HG03469 (cell line): ENCODE data around the gene CATSPERD.
"Not testable (repeated sequence)": the region's sequence is repeated elsewhere in the genome, so short reads cannot be mapped to it uniquely, and the experiment has no call there.

ENCODE experiments used
- ATAC-seq: cut with Tn5 transposase; IDR thresholded peaks from one replicate; pipeline ENCODE4 v1.9.1; 2021; ENCODE audit warnings: mild to moderate bottlenecking, moderate library complexity, moderate number of reproducible peaks; ENCODE audit not compliant: unreplicated experiment

Gene CATSPERD

DNA sequence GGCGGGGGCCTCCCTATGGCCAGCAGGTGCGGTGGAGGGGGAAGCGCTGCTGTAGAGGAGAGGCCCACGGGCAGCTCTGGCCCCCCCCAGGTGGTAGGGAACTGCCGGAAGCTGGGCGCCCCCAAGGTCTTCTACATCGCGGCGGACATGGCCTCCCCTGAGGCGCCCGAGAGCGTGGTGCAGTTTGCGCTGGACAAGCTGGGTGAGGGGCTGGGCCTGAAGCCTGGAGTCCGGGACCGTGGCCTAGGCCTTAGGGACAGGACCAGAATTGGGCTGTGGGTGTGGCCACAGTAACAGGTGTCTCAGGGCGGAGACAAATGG lies 34.2 kb upstream of the CATSPERD start:
- ATAC-seq: no peak

- ATAC-seq: peak; percentile 25
These were observed 33.6 kb upstream of the CATSPERD start for GRCh38 chr19:5686647-5687359.

- ATAC-seq: no peak
These were observed 32.9 kb upstream of the CATSPERD start for GRCh38 chr19:5687360-5688198.

- ATAC-seq: not testable (repeated sequence)
These were observed 32.1 kb upstream of the CATSPERD start for GRCh38 chr19:5688262-5688881.

DNA sequence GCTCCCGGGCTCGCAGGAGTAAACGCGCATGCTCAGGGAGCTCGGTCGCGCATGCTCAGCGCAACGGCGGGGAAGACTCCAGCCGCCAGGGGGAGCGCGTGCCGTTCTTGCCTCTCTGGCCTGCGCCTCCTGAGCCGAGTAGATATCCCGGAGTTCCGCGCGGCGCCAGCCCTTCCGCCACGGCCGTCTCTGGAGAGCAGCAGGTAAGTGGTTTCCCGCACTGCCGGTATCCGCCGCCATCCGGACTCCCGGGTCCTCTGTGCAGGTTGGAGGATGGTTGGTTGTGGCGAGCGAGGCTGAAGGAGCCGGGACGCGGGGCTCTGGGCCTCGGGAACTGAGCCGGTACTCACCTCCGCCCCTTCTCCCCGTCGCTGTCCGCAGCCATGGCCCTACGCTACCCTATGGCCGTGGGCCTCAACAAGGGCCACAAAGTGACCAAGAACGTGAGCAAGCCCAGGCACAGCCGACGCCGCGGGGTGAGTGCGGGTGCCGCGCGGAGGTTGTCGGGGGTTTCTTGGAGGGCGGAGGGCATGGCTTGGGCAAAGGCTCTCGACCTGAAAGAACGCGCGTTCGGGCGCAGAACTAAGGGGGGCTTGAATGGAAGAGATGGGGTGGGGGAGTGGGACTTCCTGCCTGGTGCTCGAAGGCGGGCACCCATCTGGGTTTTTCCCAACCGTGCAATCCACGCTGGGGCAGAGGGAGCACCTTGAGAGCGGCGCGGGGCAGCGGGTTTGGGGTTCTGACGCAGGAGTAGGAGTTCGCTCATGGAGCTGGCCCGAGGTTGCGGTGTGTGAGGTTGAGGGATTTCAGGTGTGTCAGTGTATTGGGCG lies 30.1 kb upstream of the CATSPERD start, which contains the start of gene RPL36:
TSS of gene RPL36 (plus strand) at position 171 of the 830 bp plus-strand sequence. CDS start at position 384, 213 bp downstream.
- ATAC-seq: peak; percentile 36

DNA sequence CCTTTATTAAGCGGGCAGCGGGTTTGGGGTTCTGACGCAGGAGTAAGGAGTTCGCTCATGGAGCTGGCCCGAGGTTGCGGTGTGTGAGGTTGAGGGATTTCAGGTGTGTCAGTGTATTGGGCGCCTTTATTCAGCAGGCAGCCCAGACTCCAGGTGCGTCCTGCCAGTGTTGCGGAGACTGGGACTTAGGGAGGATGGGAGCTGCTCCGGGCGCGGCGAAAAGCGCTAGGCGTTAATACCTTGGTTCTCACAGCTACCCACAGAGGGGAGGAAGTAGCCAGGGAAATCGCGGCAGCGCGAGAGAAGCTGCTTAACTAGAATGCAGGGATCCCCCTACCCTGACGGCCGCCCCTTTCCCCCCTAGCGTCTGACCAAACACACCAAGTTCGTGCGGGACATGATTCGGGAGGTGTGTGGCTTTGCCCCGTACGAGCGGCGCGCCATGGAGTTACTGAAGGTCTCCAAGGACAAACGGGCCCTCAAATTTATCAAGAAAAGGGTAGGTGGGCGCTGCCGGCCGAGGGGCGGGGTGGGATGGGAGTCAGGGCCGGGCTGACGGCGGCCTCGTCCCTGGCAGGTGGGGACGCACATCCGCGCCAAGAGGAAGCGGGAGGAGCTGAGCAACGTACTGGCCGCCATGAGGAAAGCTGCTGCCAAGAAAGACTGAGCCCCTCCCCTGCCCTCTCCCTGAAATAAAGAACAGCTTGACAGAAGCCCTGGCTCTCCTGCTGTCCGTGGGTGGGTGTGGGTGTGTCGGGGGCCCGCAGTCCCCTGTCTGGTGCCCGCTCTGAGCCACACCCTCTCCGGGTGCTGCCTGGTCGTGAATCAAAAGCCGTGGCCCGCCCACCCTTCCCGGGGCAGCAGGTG lies 29.2 kb upstream of the CATSPERD start:
- no peak for ATAC-seq

DNA sequence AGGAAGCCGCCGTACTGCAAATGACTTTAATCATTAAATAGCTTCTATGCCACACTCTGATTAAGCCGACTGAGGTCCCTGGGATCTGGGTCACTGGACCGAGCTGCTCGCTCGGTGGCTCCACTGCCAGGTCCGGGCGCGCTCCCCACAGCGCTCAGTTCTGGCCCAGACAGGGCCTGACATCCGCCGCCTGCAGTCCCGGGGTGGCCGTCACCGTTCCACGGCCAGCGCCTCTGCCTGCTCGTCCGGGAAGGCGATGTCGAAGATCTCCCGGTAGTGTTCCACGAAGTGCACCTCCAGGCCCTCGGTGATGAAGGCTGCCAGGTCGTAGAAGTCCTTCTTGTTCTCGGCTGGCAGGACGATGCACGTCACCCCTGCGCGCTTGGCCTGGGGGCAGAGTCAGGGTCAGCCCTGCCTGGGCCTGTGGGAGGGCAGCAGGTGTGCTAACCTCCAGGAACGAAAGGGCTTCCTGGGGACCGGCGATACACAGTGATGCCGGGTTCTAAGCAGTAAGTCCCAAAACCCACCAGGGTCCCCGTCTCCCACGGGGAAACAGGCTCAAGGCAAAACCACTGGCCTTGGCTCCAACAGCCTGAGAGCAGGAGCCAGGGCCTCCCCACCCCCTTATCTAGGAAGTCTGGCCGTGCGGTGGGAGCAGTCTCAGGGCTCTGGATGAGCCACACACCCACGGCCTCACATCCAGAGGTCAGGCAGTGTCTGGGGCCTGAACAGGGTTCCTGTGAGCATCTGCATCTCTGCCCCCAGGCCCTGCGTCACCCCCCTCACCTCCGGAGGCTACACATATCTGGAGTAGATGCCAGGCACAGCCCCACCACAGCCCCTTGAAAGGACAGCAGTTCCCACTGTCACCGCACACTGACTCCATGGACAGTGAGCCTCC lies 28.4 kb upstream of the CATSPERD start:
- ATAC-seq: no peak

GRCh38 chr19:5692723-5693194 lies 27.7 kb upstream of the CATSPERD start:
- ATAC-seq: no peak

- ATAC-seq: no peak
These were observed 27.0 kb upstream of the CATSPERD start for GRCh38 chr19:5693195-5694166.

DNA sequence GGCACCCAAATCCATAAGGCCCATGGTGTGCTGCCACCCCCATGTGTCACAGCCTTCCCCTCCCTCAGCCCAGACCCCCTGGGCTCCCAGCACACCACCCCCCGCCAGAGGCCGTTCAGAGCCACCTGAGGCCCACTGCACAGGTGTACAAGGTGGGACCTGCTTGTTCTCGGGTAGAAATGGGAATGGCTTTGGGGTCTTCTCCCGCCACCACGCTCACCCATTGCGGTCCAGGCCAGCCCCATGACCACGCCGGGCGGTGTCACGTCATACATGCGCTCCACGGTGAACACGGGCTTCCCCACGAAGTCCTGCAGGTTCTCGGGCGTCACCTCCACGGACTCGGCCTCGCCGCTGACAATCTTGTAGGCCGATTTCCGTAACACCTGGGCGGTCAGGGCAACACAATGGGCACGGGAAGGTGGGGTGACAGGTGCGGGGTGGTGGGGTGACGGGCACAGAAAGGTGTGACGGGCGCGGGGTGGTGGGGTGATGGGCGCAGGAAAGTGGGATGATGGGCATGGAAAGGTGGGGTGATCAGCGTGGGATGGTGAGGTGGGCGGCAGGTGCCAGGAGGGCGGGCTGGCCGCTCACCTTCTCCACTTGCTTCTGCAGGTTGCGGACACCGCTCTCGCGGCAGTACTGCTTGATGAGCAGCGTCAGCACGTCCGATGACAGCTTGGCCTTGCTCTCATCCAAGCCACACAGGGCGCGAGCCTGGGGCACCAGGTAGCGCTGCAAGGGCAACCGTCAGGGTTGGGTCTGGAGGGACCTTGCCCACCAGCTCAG lies 26.1 kb upstream of the CATSPERD start:
- no peak for ATAC-seq

DNA sequence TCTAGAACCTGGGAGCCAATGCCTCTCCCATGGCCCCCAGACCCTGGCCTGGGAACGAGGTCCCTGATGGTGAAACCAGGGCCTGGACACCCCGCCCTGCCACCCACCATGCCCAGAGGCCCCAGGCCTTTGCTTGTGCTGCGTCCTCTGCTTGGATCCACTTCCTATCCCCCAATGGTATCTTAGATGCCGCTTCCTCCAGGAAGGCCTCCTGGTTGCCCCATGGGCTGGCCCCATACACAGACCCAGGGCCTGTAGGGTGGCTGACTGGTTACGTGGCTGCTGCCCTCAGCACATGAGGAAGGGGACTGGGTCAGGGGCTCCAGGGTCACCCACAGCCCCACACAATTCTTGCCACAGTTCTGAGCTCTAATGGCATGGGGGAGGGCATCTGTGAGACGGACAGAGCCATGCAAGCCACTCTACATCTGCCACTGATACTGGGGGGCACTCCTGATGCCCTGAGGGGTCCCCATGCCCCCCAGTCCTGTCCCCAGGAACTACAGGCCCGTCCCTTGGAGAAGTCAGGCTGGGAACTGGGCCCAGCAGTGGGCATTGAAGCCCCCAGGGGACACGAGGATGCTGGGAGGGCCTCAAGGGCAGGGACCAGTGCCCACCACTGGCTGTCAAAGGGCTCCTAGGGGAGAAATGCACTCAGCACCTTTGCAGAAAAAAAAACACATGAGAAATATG lies 25.3 kb upstream of the CATSPERD start:
- no peak for ATAC-seq

DNA sequence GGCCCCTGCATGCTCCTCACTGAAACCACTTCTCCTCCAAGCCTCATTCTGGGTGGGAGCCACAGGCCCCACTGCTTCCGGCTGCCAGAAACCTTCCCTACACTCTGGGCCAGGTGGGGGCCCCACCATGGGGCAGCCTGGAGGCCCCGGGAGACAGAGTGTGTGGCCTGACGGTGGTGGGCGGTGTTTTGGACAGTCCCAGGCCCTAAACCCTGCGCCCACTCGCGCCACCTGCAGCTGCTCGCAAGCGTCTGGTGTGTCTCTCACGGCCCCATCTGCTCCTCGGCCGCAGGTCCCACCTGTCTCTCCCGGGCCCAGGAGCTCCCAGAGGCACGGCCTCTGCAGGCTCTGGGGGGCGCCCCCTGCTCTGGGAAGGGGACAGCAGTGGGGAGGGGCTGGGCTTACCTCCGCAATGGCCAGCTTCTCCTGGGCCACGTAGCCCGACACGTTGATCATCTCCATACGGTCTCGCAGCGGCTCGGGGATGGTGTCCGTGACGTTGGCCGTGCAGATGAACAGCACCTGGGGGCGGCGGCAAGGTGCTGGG lies 24.7 kb upstream of the CATSPERD start:
- ATAC-seq: no peak

DNA sequence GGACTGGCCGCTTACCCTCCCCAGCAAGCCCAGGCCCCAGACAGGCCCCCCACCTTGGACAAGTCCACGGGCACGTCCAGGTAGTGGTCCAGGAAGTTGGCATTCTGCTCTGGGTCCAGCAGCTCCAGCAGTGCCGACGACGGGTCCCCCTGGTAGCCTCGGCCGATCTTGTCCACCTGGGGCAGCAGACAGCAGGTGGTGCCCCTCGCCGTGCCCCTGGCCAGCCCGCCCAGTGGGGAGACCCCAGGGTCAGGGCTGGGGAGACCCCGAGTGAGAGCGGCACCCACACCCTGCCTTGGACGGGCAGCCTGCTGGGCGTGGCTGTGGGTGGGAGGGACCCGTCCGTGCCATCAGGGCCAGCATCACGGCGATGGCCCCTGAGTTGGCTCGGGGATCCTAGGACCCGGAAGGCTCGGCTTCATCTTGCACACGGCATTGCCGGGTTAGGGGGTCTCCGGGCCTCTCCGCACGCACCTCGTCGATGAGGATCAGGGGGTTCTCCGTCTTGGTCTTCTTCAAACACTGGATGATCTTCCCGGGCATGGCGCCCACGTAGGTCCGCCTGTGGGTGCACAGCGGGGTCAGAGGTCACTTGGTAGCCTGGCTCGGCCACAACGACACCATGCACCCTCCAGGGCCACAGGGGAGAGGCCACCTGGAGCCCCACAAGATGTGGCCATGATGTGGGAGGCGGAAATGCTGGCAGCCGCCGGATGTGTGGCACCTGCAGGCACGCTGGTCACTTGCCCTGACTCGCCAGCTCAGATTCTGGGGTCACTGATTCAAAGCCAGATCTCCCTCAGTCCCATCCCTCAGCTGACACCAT lies 24.0 kb upstream of the CATSPERD start:
- ATAC-seq: no peak

DNA sequence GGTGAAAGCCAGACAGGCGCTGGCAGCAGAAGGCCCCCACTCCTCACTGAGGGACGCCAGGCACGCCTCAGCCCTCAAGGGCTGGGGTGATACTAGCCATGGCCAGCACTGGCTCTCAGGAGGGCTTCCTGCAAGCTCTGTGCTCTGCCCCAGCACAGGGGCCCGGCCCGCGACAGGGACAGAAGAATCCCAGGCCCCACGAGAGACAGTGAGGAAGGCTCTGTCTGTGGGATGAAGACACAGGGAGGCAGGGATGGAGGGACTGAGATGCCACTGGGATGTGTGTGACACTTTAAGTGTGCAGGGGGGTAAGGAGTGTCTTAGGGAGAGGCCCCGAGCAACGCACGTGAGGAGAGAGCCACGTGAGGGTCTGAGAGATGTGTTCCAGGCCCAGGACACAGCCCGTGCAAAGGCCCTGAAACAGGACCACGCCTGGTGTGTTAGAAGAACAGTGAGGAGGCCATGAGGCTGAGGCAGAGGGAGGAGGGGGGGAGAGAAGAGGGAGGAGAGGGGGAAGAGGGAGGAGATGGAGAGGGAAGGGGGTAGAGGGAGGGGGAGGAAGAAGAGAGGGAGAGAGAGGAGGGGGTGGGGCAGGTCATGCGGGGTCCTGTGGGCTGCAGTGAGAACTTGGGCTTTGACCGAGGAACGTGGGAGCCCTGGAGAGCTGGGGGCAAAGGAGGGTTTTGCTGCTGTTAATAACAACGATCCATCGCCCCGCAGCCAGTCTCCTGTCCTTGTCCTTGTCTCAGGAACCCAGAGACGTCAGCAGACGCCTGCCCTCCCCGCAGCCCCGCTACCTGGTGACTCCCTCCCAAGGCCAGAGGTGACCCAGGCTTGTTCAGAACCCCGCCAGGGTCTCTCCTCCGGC lies 23.2 kb upstream of the CATSPERD start:
- no peak for ATAC-seq
